ENCODE data around the gene VPS52.

VPS52 gene

GRCh38 chr6:33317419-33317668, 45.7 kb upstream of the VPS52 start:
- peak overlapping the region; percentile 79 for H3K4me3 ChIP-seq (ENCODE audit: low read length)
- DNase-seq (ENCODE audit: low read depth): no peak
- no peak for TF ChIP-seq CTCF (conservative IDR thresholded peaks at IDR 0.05; ENCODE audit: low read length)

- H3K4me3 ChIP-seq (ENCODE audit: low read length): peak overlapping the region; percentile 79
- TF ChIP-seq CTCF (conservative IDR thresholded peaks at IDR 0.05; ENCODE audit: low read length): no peak
- no peak for DNase-seq (ENCODE audit: low read depth)
These were observed 45.1 kb upstream of the VPS52 start for GRCh38 chr6:33316603-33317418.

GRCh38 chr6:33315793-33316602, 44.3 kb upstream of the VPS52 start:
- TF ChIP-seq CTCF (conservative IDR thresholded peaks at IDR 0.05; ENCODE audit: low read length): no peak
- no peak for DNase-seq (ENCODE audit: low read depth)
- H3K4me3 ChIP-seq (ENCODE audit: low read length): no peak overlapping the region

- no peak for DNase-seq (ENCODE audit: low read depth)
- H3K4me3 ChIP-seq (ENCODE audit: low read length): peak overlapping the region; percentile 94
- TF ChIP-seq CTCF (conservative IDR thresholded peaks at IDR 0.05; ENCODE audit: low read length): no peak
These were observed 43.5 kb upstream of the VPS52 start for GRCh38 chr6:33314943-33315792.

- peak overlapping the region; percentile 94 for H3K4me3 ChIP-seq (ENCODE audit: low read length)
- TF ChIP-seq CTCF (conservative IDR thresholded peaks at IDR 0.05; ENCODE audit: low read length): no peak
- DNase-seq (ENCODE audit: low read depth): peak; percentile 74
These were observed 42.9 kb upstream of the VPS52 start for GRCh38 chr6:33314515-33314942.

- TF ChIP-seq CTCF (conservative IDR thresholded peaks at IDR 0.05; ENCODE audit: low read length): no peak
- H3K4me3 ChIP-seq (ENCODE audit: low read length): peak within 1 kb of the TSS; percentile 94
- peak; percentile 46 for DNase-seq (ENCODE audit: low read depth)
These were observed 42.2 kb upstream of the VPS52 start, which contains the start of gene TAPBP for GRCh38 chr6:33313709-33314514. Gene TAPBP (minus strand): TSS chr6:33314078. CDS start chr6:33314041, 37 bp downstream.
